ENCODE data around the gene LPCAT2.

Gene LPCAT2

DNA sequence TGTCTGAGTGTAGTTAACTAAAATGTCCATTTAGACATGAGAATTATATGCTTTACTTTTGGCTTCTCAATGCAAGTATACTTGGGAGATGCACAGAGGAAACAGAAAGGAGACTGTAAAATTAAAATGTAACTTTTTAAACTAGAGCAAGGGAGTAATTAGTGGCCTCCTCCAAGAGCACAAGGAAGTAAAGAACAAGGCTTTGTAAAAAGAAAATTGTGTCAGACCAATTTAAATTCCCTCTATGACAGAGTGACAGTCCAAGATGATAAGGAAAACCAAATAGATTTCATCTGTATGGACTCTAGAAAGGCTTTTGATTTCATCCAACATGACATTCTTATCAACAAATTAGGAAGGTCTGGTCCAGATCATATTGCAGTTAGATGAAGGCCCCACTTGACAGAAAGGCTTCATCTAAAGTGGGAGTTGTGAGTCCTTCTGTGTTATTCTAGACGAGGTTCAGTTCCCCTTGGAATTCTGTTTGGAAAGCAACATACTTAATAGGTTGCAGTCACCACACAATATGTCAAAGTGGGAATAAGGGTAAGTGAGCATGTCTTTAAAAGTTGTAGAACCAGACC lies 51.2 kb downstream of the LPCAT2 start:
- no peak for DNase-seq

DNA sequence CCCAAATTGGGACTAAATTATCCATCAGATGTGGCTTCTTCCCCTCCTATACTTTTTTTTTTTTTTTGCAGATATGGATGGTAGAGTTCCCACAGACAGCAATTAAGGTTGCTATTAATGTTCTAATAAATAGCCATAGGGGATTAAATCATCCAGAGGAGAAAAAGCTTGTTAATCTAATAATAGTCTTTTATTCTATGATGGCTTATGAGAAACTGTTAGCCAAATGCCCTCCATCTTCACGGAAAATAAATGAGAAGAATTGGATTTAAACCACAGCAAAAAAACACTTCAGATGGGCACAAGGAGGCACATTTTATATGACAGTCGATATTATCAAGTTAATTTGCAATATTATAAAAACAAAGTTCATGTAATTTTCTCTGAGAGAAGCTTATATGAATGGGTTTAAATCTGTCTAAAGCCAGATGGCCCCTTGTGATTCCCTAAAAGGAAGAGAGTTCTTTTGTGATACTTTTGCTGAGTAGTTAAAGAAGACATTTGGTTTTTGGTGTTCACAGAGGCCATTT lies 52.5 kb downstream of the LPCAT2 start:
- no peak for DNase-seq

DNA sequence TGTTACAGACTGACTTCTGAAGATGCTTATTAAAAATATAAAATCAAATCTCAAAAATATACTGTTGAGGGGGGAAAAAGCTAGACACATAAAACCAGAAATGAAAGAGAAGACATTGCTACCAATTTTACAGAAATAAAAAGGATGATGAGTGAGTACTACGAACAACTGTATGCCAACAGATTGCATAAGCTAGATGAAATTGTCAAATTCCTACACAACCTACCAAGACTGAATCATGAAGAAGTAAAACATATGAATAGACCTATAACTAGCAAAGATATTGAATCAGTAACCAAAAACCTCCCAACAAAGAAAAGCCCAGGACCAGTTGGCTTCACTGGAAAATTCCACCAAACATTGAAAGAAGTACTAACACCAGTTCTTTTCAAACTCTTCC lies 54.1 kb downstream of the LPCAT2 start:
- no peak for DNase-seq

DNA sequence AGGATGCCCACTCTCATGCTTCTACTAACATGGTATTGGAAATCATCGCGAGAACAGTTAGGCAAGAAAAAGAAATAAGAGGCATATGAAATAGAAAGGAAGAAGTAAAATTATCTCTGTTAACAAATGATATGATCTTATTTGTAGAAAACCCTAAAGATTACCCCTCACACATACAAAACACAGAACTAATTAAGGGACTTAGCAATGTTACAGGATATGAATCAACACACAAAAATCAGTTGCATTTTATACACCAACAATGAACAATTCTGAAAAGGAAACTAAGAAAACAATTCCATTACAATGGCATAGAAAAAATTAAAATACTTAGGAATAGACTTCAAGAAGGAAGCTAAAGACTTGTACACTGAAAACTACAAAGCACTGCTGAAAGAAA lies 54.9 kb downstream of the LPCAT2 start:
- no peak for DNase-seq

DNA sequence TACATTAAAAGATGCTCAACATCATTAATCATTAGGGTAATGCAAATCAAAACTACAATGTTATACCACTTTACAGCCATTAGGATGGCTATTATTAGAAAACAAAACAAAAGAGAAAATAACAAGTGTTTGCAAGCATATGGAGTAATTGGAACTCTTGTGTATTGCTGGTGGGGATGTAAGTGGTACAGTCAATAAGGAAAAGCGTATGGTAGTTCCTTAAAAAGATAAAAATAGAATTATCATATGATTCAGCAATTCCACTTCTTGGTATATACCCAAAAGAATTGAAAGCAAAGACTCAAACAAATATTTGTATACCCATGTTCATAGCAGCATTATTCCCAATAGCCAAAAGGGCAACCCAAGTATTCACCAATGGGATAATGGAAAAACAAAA lies 56.2 kb downstream of the LPCAT2 start:
- no peak for DNase-seq

DNA sequence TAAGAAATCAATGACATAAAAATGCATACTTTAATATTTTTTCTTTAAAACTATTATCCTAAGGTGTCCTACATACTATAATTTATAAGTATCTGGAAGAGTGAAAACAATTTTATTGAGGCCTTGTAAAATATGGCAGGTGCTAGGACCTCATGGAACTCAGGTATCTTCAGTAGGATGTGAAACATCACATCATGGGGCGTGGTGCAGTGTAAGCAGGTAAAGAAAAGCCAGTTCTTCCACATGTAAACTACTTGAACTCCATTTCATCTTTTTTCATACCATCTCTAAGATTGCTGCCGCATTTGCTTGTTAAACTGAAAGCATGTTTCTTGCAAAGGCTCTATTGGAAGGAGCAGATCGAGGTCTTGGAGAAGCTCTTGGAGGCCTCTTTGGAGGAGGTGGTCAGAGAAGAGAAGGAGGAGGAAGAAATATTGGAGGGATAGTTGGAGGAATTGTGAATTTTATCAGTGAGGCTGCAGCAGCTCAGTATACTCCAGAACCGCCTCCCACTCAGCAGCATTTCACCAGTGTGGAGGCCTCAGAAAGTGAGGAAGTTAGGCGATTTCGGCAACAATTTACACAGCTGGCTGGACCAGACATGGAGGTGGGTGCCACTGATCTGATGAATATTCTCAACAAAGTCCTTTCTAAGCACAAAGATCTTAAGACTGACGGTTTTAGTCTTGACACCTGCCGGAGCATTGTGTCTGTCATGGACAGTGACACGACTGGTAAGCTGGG lies 57.7 kb downstream of the LPCAT2 start, which contains the start of gene CAPNS2:
Gene CAPNS2 (plus strand): TSS at position 253 of the 744 bp plus-strand sequence. CDS start 73 bp downstream, at position 326.
- no peak for DNase-seq

DNA sequence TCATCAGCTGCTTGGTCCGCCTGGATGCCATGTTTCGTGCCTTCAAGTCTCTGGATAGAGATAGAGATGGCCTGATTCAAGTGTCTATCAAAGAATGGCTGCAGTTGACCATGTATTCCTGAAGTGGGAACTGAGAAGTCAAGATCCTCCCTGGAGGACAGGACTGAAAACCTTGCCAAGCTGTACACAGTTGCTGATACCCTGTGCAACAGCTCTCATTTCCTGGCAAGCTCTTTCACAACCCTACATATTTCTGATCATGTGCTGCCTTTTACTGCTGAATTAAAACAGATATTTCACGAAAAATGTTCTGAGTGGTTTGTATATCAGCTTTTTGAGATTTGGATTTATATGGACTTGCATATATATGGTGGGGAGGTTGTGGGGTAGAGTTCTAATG lies 58.5 kb downstream of the LPCAT2 start:
- no peak for DNase-seq

DNA sequence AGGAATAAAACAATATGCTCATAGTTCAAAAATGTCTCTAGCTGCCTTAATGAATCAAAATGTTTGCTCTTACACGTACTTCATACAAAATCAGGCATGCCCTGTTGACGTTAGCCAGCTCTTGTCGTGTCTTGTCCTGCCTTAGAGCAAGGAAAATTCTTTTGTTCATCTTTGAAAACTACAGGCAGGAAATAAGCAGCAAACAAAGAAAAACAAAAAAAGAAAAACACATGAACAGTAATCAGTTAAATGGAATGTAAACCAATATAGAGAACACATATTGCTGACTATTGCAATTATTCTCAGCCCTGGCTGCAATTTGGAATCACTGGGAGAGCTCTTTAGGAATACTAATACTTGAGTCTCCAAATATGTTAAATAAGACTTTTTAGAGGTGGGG lies 59.3 kb downstream of the LPCAT2 start:
- no peak for DNase-seq

DNA sequence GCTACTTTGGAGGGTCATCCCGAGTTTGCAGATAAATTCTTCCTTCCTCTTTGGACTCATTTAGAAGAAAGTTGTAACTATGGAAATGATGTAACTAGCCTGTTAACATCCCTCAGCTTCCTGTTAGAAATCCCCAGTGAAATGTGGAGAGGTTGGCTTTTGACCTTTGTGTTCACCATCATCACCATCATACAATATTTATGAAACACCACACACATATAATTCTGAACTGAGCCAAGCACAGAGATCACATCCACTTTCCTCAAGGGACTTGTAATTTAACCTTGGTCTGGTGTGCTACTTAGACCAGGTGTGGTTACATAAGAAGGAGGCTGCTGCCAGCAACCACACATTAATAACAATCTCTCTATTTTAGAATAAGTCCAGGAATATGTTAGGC lies 60.2 kb downstream of the LPCAT2 start:
- no peak for DNase-seq

DNA sequence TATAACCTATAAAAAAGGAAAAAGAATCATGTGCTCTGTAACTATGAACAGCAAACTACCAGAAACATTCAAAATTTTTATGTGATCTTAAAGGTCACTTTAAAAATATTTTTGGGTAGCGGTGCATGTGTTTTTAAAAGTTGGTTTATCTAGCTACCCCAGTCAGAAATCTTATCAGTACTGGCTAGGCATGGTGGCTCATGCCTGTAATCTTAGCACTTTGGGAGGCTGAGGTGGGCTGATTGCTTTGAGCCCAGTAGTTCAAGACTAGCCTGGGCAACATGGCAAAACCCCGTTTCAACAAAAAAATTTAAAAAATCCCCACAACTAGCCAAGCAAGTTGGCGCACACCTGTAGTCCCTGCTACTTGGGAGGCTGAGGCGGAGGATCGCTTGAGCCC lies 61.3 kb downstream of the LPCAT2 start:
- DNase-seq = no peak

DNA sequence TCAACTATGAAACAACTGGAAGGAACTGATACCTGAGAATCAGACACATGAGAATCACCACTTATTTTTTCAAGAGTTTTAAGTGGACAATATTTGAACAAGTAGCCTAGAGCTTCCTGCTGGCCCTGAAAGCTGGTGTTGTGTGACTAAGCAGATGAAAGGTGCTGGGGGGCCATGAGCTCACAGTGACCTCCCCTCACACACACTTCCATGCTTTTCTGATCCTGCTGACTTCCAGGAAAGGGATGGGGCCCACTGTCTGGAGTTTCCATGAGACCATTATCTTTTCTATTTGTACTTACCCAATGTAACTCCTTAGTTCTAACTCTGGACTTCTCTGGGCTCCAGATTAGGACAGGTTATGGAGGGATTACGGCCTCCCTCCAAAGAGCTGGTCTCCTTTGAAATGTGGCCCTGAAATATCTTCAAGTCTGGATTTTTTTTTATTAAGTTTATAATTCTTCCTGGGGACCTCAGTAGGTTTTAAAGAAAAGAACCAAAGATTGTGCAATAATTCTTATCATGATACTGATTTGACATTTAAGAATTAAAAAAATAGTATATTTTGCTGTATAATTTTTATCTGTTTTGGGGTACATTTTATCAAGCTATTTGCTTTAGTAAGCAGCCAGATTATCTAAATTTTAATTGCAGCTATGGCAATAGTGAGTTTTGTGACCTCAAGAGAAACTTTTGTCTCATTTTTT lies 62.5 kb downstream of the LPCAT2 start:
- DNase-seq = peak; percentile 30

DNA sequence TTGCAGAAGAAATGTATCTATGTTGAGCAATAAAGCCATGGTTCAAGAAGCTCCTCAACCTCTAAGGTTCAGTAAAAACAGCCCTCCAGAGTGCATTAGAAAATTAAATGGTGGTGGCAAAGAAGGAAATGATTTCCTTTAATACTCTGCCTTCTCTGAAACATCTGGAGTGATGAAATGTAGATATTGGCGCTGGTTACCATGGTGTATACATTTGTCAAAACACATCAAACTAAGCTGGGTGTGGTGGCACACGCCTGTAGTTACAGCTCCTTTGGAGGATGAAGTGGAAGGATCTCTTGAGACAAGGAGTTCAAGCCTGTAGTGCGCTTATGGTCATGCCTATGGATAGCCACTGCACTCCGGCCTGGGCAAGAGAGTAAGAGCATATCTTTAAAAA lies 63.6 kb downstream of the LPCAT2 start:
- no peak for DNase-seq

DNA sequence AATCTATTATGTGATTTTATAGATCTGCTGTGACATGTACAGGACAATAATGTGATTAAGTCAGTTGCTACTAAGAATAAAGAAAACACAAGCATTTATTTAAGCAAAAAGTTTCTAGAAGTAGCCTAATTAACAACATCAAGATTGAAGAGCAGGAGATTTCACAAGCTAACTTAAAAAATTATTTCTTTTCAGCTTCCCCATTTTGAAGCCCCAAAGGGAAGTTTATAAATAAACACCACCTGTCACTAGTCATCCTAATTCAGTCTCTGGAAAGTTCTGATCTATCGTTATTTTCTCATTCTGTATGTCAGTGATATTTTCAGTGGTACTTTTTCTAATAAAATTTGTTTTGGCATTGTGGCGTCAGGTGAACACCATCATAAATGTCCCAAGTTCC lies 65.9 kb downstream of the LPCAT2 start:
- no peak for DNase-seq

DNA sequence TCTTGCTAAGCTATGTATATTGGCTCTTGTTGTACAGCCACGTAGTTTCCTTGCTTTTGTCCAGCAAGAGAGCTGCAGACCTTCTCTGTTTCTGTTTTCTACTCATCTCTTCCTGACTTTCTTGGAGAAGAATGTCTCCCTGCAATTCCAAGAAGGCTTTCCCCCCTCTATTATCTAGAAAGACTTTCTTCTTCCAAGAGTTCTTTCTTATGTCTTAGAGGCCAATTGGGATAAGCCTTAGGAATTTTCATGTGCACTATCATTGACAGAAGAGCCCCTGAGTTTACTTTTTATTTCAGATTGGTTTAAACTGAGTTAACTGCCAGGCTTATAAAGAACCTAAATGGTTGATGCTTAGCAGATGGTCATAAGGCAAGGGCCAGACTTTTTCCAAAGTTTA lies 66.6 kb downstream of the LPCAT2 start:
- no peak for DNase-seq

DNA sequence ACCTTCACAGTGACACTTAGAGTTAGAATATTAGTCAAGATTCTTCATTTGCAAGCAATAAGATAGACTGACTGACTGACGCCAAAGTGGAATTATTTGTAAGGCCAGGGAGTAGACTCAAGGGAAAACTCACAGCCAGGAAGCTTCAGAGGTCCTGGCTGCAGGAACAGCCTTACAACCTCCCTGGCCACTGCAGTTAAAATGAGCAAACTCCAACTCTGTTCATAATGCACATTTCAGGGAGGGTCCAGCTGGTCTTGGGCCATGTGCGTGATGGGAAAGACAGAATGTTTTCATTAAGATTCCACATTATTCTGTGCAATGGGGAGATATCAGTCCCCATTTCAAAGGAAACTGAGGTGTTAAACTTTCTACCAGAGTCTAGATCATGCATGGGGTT lies 67.5 kb downstream of the LPCAT2 start:
- no peak for DNase-seq

DNA sequence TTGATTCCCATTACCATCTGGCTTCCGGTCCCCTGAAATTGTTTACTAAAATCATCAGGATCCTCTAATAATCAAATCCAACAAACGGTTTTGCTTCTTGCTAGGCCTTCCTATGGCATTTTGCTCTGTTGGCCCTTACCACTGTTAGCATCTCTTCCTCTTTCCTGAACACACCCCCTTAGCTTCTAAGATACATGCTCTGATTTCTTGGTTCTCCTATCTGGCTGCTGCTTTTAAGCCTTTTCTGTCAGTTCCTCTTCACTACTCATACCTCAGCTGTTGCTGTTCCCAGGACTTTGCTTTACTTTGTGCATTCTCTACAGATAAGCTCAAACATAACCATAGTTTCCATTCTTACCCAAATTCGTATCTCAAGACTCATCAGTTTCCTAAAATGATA lies 69.0 kb downstream of the LPCAT2 start:
- DNase-seq = no peak

DNA sequence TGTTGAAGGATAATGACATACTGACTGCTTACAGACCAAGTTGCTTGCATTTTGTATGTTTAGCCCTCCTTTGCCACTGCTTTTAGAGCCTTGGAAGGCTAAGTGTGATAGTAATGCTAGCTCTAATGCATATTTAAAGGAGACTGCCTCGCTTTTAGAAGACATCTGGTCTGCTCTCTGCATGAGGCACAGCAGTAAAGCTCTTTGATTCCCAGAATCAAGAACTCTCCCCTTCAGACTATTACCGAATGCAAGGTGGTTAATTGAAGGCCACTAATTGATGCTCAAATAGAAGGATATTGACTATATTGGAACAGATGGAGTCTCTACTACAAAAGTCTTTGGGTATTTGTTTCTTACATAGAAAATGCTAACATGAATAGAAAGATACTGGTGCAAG lies 76.8 kb downstream of the LPCAT2 start:
- no peak for DNase-seq

DNA sequence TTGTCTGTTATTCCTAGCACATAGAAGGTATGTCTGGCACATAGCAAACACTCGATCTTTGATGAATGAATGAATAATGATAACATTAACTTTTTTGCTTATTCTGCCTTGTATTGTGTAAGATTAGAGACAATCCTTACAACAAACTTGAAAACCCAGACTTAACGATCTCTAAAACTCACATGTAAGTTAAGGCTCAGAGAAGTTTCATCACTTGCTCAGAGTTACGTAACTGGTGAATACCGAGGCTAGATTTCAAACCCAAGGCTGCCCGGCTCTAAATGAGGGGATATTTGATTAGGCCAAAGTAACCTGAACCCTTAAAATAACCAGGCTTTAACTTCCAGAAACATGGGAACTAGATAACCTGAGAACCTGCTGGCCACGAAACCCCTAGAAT lies 79.9 kb downstream of the LPCAT2 start:
- no peak for DNase-seq

DNA sequence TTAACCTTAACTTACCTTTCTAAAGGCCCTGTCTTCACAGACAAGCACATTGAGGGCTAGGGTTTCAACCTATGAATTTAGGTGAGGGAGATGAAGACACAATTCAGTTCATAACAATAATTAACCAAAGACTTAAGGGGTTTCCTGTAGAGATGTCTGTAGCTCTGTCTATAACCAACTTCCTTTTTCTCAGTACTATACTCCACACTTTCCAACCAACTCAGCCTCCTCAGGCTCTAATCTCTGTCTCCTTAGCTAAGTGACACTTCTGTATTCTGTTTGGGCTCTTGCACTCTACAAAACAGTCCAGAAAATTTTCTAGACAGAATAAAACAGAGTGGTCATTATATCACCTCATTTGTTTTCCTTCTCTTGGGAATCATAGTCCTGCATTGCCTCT lies 83.4 kb downstream of the LPCAT2 start:
- DNase-seq = no peak

DNA sequence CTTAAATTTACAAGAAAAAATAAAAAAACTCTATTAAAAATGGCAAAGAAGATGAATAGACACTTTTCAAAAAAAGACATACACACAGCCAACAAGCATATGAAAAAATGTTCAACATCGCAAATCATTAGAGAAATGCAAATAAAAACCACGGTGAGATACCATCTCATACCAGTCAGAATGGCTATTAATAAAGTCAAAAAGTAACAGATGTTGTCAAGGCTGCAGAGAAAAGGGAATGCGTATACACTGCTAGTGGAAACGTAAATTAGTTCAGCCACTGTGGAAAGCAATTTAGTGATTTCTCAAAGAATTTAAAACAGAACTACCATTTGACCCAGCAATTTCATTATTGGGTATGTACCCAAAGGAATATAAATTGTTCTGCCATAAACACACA lies 89.1 kb downstream of the LPCAT2 start:
- DNase-seq = no peak

DNA sequence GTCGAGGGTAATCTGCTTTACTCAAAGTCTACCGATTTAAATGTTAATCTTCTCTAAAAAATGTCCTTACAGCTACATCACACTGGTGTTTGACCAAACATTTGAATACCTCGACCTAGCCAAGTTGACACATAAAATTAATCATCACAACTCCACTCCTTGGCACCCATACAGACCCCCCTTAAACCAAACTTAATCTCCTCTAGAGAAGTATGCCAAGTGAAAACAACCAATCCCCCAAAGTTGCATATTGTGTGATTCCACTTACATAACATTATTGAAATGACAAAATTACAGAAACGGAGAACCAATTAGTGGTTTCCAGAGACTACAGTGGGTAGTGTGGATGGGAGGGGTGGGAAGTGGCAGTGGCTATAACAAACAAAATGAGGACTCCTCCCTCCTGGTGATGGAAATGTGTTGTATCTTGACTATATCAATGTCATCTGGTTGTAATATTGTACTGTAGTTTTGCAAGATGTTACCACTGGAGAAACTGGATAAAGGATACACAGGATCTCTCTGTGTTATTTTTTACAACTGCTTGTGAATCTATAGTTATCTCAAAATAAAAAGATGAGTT lies 97.0 kb downstream of the LPCAT2 start:
- DNase-seq = no peak

DNA sequence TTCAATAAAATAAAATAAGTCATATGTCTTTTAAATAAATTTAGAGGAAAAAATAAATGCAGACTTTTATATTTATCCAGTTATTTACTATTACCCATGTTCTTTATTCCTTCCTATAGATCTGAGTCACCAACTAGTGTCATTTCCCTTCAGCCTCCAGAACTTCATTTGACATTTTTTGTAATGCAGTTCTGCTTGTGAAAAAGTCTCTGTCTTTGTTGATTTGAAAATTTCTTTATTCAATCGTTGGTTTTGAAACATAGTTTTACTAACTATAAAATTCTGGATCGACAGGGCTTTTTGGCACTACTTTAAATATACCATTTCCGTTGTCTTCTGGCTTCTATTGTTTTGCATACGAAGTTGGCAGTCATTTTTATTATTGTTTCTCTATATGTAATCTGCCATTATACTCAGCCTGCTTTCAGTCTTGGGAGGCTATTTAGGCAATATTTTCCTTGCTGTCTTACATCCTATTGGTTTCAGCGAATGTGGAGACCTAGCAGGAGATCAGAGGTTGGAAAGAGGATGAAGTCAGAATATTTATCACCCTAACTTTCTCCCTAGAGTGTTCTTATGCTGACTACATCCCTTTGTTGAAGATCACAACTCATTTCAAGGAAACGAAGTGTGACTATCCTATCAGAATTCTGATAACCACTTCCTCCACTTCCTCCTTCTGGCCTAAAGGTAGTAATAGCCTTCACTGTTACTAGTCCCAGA lies 104.9 kb downstream of the LPCAT2 start:
- DNase-seq = no peak

DNA sequence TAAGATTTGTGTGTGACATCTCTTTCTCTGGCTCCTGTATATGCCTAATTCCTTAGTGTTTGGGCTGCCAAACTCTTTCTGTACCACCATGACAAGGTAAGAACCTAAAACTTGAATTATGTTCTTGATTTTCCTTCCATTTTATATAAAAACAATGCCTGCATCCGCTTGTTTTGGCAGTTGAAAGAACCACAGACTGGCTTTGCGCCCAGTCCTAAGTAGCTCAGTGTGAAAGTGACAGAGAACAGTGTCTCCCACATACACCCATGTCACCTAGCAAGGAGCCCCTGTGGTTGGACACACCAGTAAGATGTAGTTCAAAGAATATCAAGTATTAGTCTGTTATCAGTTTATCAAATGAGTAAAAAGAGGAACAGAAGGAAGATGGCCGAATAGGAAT lies 106.2 kb downstream of the LPCAT2 start:
- DNase-seq = no peak

All from NCI-H2029 (cell line).